H1 (cell line): ENCODE results near the gene DGKI. TPM values are rescaled to one million over a fixed set of nuclear protein-coding genes. Genes with fewer than 3 reads are reported as not detected.
A peak's percentile ranks its signal among the peaks of the same experiment; 100 is the strongest.

Experiments used
- CTCF ChIA-PET: fragments of 300-600 bp; sonication (Branson Sonifier 250); formaldehyde crosslinking; loops from one replicate; lab custom pipeline; 2021; ENCODE audit not compliant: partially characterized antibody; lab: Charles Lee
- POLR2A ChIA-PET: fragments of 300-600 bp; sonication (Branson Sonifier 250); formaldehyde crosslinking; loops from one replicate; lab custom pipeline; 2021; ENCODE audit warnings: inconsistent platforms; ENCODE audit not compliant: partially characterized antibody; lab: Charles Lee
- DNase-seq, 2 experiments: peaks; one replicate each; pipeline versions ENCODE4 v3.0.0 to v3.0.0-alpha.2; 2010 to 2022; ENCODE audit warnings: low spot score in 2 of 2, low read depth in 1 of 2, mixed read lengths in 1 of 2
- FAIRE-seq: peaks from 2 replicates; lab custom pipeline; 2011; peaks lifted over from hg19 to GRCh38; lab: Jason Lieb, UNC
- H2AFZ ChIP-seq: 2 replicates; pipeline ENCODE4 v1.8.1; 2012; ENCODE audit warnings: low read length, inconsistent platforms
- H2AK5ac ChIP-seq: 2 replicates; pipeline ENCODE4 v1.6.1; 2013; ENCODE audit warnings: low read depth, low read length
- H2BK120ac ChIP-seq: replicated peaks from 2 replicates; pipeline ENCODE3; 2013; ENCODE audit warnings: low read depth, low read length, inconsistent platforms
- H2BK12ac ChIP-seq: 2 replicates; pipeline ENCODE4 v1.6.1; 2013; ENCODE audit warnings: low read depth, low read length
- H2BK15ac ChIP-seq: 2 replicates; pipeline ENCODE4 v1.6.1; 2013; ENCODE audit warnings: low read length
- H2BK20ac ChIP-seq: 2 replicates; pipeline ENCODE4 v1.6.1; 2013; ENCODE audit warnings: low read length
- H2BK5ac ChIP-seq: 2 replicates; pipeline ENCODE4 v1.6.1; 2013; ENCODE audit warnings: low read depth, low read length
- H3K14ac ChIP-seq: 2 replicates; pipeline ENCODE4 v1.6.1; 2013; ENCODE audit warnings: inconsistent platforms; ENCODE audit not compliant: insufficient read length
- H3K18ac ChIP-seq: 2 replicates; pipeline ENCODE4 v1.6.1; 2013; ENCODE audit warnings: low read length; ENCODE audit errors: extremely low read depth
- H3K23ac ChIP-seq: 2 replicates; pipeline ENCODE4 v1.6.1; 2013; ENCODE audit warnings: inconsistent platforms; ENCODE audit not compliant: insufficient read length
- H3K23me2 ChIP-seq: 2 replicates; pipeline ENCODE4 v1.6.1; 2013; ENCODE audit warnings: low read depth, low read length
- H3K27ac ChIP-seq: 2 replicates; pipeline ENCODE4 v1.6.1; 2011; ENCODE audit warnings: low read depth, low read length, inconsistent platforms
- H3K27me3 ChIP-seq, 4 experiments: replicated peaks in 1 of 4; 1 replicate in 1 of 4; 2 replicates in 3 of 4; pipeline versions ENCODE4 v1.6.1 to v1.8.1; 2011 to 2013; ENCODE audit warnings: low read length in 3 of 4, mild to moderate bottlenecking in 3 of 4, inconsistent platforms in 2 of 4, mixed read lengths in 2 of 4, moderate library complexity in 1 of 4; ENCODE audit not compliant: control insufficient read depth in 3 of 4, insufficient read depth in 3 of 4; ENCODE audit errors: extremely low read depth in 1 of 4
- H3K36me3 ChIP-seq, 4 experiments: 2 replicates each; pipeline versions ENCODE4 v1.6.1 to v1.8.1; 2011 to 2013; ENCODE audit warnings: mild to moderate bottlenecking in 4 of 4, low read length in 3 of 4, moderate library complexity in 2 of 4, control low read depth in 1 of 4, inconsistent platforms in 1 of 4; ENCODE audit not compliant: insufficient read depth in 4 of 4, control insufficient read depth in 2 of 4
- H3K4ac ChIP-seq: replicated peaks from 2 replicates; pipeline ENCODE3; 2013; ENCODE audit warnings: low read length, low read depth, mixed read lengths, inconsistent platforms; ENCODE audit not compliant: insufficient read length
- H3K4me1 ChIP-seq, 4 experiments: replicated peaks in 1 of 4; 1 replicate in 1 of 4; 2 replicates in 3 of 4; pipeline versions ENCODE4 v1.6.1 to v1.8.1; 2011 to 2013; ENCODE audit warnings: low read length in 3 of 4, inconsistent platforms in 2 of 4, mixed read lengths in 1 of 4; ENCODE audit not compliant: insufficient read depth in 4 of 4, control insufficient read depth in 3 of 4
- H3K4me2 ChIP-seq, 2 experiments: 2 replicates each; pipeline versions ENCODE4 v1.6.1 to v1.8.1; 2011 to 2013; ENCODE audit warnings: low read depth in 2 of 2, low read length in 2 of 2, control low read depth in 1 of 2, inconsistent platforms in 1 of 2, mild to moderate bottlenecking in 1 of 2; ENCODE audit not compliant: insufficient read depth in 1 of 2
- H3K4me3 ChIP-seq, 4 experiments: fragments of 200-600, 300-600 bp in 1 of 4; sonication (generic), shearing (Covaris generic), sonication (Bioruptor Twin) in 1 of 4; 2 replicates each; pipeline versions ENCODE4 v1.5.1 to v1.8.1; 2011 to 2016; ENCODE audit warnings: low read length in 4 of 4, low read depth in 3 of 4, control low read depth in 2 of 4, inconsistent platforms in 2 of 4, mild to moderate bottlenecking in 2 of 4, mixed read lengths in 1 of 4, moderate library complexity in 1 of 4; ENCODE audit not compliant: insufficient read depth in 2 of 4; ENCODE audit errors: extremely low read depth in 1 of 4
- H3K56ac ChIP-seq: replicated peaks from 2 replicates; pipeline ENCODE3; 2013; ENCODE audit warnings: low read depth, mild to moderate bottlenecking, mixed read lengths, low read length, inconsistent platforms; ENCODE audit not compliant: insufficient read length
- H3K79me1 ChIP-seq: 2 replicates; pipeline ENCODE4 v1.6.1; 2013; ENCODE audit warnings: low read depth, low read length, control low read depth
- H3K79me2 ChIP-seq, 2 experiments: 2 replicates each; pipeline versions ENCODE4 v1.6.1 to v1.8.1; 2012 to 2013; ENCODE audit warnings: low read length in 2 of 2, mild to moderate bottlenecking in 2 of 2, inconsistent platforms in 1 of 2; ENCODE audit not compliant: insufficient read depth in 2 of 2, control insufficient read depth in 1 of 2
- H3K9ac ChIP-seq, 4 experiments: replicated peaks in 1 of 4; 1 replicate in 1 of 4; 2 replicates in 3 of 4; pipeline versions ENCODE4 v1.6.1 to v1.8.1; 2011 to 2013; ENCODE audit warnings: low read depth in 3 of 4, low read length in 3 of 4, control low read depth in 2 of 4, mild to moderate bottlenecking in 2 of 4, moderate library complexity in 2 of 4, inconsistent platforms in 1 of 4; ENCODE audit errors: extremely low read depth in 1 of 4
- H3K9me3 ChIP-seq, 2 experiments: 2 replicates each; pipeline versions ENCODE4 v1.6.1 to v1.8.1; 2012 to 2013; ENCODE audit warnings: mild to moderate bottlenecking in 2 of 2, moderate library complexity in 2 of 2, control low read depth in 1 of 2, inconsistent platforms in 1 of 2, low read depth in 1 of 2, low read length in 1 of 2, mixed read lengths in 1 of 2; ENCODE audit not compliant: insufficient read depth in 2 of 2
- H4K20me1 ChIP-seq, 2 experiments: replicated peaks in 1 of 2; 2 replicates each; pipeline versions ENCODE3 to v1.8.1; 2011 to 2013; ENCODE audit warnings: inconsistent platforms in 2 of 2, low read length in 2 of 2, mild to moderate bottlenecking in 1 of 2; ENCODE audit not compliant: insufficient read depth in 2 of 2, control insufficient read depth in 1 of 2
- H4K5ac ChIP-seq: 2 replicates; pipeline ENCODE4 v1.6.1; 2013; ENCODE audit warnings: low read length, low read depth, mixed read lengths, inconsistent platforms; ENCODE audit not compliant: insufficient read length
- H4K8ac ChIP-seq: 2 replicates; pipeline ENCODE4 v1.8.0; 2013; ENCODE audit warnings: mild to moderate bottlenecking, moderate library complexity, low read length, inconsistent platforms; ENCODE audit not compliant: insufficient read depth; ENCODE audit errors: extremely low read depth
- H4K91ac ChIP-seq: replicated peaks from 2 replicates; pipeline ENCODE3; 2013; ENCODE audit warnings: low read length, mixed read lengths, inconsistent platforms; ENCODE audit not compliant: insufficient read length
- ASH2L ChIP-seq: fragments of 200-600, 300-600 bp; sonication (generic); IDR thresholded peaks from one replicate; pipeline ENCODE4 v1.7.1; 2017; ENCODE audit warnings: low read length
- BRCA1 ChIP-seq: IDR thresholded peaks from 2 replicates; pipeline ENCODE4 v1.6.1; 2012; ENCODE audit warnings: low read depth, low read length, improper control_type of control experiment
- CHD2 ChIP-seq: IDR thresholded peaks from 2 replicates; pipeline ENCODE4 v1.6.1; 2012; ENCODE audit warnings: low read length, improper control_type of control experiment
- SRF ChIP-seq: IDR thresholded peaks from 2 replicates; pipeline ENCODE4 v1.6.1; 2011; ENCODE audit warnings: mild to moderate bottlenecking, low read depth, low read length, moderate library complexity
- TEAD4 ChIP-seq: IDR thresholded peaks from 2 replicates; pipeline ENCODE4 v1.6.1; 2012; ENCODE audit warnings: low read depth, low read length, inconsistent platforms, mixed read lengths
- WGBS, 2 experiments: shearing (Covaris generic) in 1 of 2; methylation state at CpG; one replicate each; pipeline versions ENCODE4 v1.1.6 to v1.1.7; 2013 to 2015; ENCODE audit warnings: low lambda C conversion rate in 2 of 2, mixed read lengths in 2 of 2, inconsistent platforms in 1 of 2, low coverage in 1 of 2, missing lambda C conversion rate in 1 of 2; ENCODE audit not compliant: insufficient replicate concordance in 2 of 2, insufficient coverage in 1 of 2, insufficient read length in 1 of 2; ENCODE audit errors: extremely low coverage in 1 of 2, missing lambda C conversion rate in 1 of 2; 5-methylcytosine and 5-hydroxymethylcytosine counted together
- polyA plus RNA-seq, 7 experiments: library from polyadenylated mRNA; depleted of rRNA in 3 of 7; stranded (reverse) in 5 of 7; unstranded in 2 of 7; fragments of >200 nt in 5 of 7; fragments of 200-250 nt in 2 of 7; gene quantifications; 1 replicate in 5 of 7; 2 replicates in 1 of 7; 4 replicates in 1 of 7; pipeline versions ENCODE4 v1.2.1 to v1.2.3, GENCODE V29; 2011 to 2013; ENCODE audit warnings: missing spikeins in 2 of 7, mixed read lengths in 2 of 7
- total RNA-seq: library from RNA; stranded (reverse); fragmentation: NEBNext Ultra II Directional; extraction: Animal tissue kit (Norgen Biotek cat#: 25700); gene quantifications from 2 replicates; pipeline ENCODE4 v1.2.1, GENCODE V29; 2021

The DGKI gene
- total and polyA plus RNA-seq, 2 of the 8 experiments (the other 6 are each of a cell fraction or from before 2014, with no cell fraction given) = 0.20 to 0.71 TPM

- Histone ChIP-seq H4K91ac (no peak overlapping the region), H2BK12ac (peak overlapping the region; percentile 3; the same call in 1 of the 2 replicates), H3K79me1 (no peaks in the 10 kb centered on the region), H2AFZ (no peak overlapping the region), H2AK5ac (no peak overlapping the region), H3K9ac (no peak overlapping the region), H3K4me3 (peak overlapping the region in 1 of 4 experiments; percentile 15; a peak in 1 of 8 replicates), H2BK15ac (no peak overlapping the region), H3K79me2 (no peaks in the 10 kb centered on the region), H3K23me2 (no peaks in the 10 kb centered on the region), H3K27me3 (no peaks in the 10 kb centered on the region), H3K56ac (no peak overlapping the region), H3K27ac (no peak overlapping the region), H4K8ac (no peak overlapping the region), H3K4ac (no peak overlapping the region), H3K4me2 (peak overlapping the region in 1 of 2 experiments; percentile 57; a peak in 1 of 4 replicates), H4K20me1 (no peaks in the 10 kb centered on the region), H3K9me3 (no peaks in the 10 kb centered on the region), H2BK20ac (0 out of 2 replicates have a peak overlapping the region, but pooled peaks have one; percentile 34), H2BK5ac (no peak overlapping the region), H3K18ac (no peak overlapping the region; the same call in 1 of the 2 replicates), H3K14ac (no peak overlapping the region), H4K5ac (no peak overlapping the region), H3K4me1 (peaks cover 0 to 14% (median 12%) of the 10 kb centered on the region in 4 experiments; a peak in 5 of 7 replicates), H2BK120ac (peak overlapping the region; percentile 58), H3K23ac (no peak overlapping the region), H3K36me3 (no peaks in the 10 kb centered on the region)
- ChIA-PET POLR2A (no interaction called here), CTCF (interaction anchor here (0.5 to 8.4 kb wide), 27 partner anchors 10 to 1015 kb away, joined by 3 to 45 read pairs (median 9); partner anchors contain the start of gene DGKI)
- WGBS, 2 experiments = 69% methylated on average over 4 of the region's 4 CpGs; no CpG with 5 or more reads in 1 of the 2 experiments
- DNase-seq (no peak), FAIRE-seq (no peak)
- TF ChIP-seq SRF (no peak), BRCA1 (no peak), ASH2L (no peak), CHD2 (no peak), TEAD4 (no peak)
Measured at GRCh38 chr7:137657476-137658189, 189.1 kb downstream of the DGKI start.
